ENCODE data around the gene GFRA4.

Gene GFRA4

DNA sequence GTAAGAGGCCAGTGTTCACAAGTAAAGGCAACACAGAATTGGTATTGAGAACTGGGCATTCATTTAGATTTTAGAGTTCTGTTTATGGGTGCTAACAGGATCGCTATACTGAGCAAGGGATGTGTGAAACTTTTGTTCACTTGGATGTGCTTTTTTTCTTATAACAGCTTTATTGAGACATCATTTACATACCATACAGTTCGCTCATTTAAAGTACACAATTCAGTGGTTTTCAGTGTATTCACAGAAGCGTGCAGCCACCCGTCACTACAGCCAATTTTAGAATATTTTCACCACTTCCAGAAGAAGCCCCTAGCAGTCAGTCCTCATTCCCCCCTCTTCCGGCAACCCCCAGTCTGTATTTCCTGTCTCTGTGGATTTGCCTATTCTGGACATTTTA is 48.7 kb downstream of the GFRA4 start:
- no peak for DNase-seq

DNA sequence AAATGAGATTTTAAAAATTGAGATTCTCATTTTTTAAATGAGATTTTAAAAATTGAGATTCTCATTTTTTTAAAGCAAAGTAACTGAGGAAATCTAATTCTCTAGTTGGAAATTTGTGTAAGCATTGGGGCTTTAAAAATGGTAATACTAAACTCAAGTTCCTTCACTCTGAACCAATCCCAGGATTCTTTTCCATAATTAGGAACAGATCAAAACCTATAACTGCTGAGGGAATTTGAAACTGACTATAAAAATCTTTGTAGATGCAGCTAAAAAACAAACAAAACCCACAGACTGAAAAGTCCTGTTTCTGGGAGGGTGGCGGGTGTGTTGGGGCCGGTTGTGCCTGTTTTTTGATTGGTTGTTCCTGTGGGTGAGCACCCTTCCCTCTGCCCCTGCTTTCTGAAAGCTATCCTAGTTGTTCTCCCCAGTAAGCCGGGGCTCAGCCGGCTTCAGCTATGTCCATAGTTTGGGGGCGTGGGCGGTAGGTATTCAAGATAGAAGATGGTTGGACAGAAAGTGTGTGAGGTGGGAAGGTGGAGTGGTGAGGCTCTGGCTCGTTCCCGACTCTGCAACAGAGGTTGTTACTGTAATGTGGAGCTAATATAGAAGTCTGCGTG is 49.3 kb downstream of the GFRA4 start:
- DNase-seq, result no peak

DNA sequence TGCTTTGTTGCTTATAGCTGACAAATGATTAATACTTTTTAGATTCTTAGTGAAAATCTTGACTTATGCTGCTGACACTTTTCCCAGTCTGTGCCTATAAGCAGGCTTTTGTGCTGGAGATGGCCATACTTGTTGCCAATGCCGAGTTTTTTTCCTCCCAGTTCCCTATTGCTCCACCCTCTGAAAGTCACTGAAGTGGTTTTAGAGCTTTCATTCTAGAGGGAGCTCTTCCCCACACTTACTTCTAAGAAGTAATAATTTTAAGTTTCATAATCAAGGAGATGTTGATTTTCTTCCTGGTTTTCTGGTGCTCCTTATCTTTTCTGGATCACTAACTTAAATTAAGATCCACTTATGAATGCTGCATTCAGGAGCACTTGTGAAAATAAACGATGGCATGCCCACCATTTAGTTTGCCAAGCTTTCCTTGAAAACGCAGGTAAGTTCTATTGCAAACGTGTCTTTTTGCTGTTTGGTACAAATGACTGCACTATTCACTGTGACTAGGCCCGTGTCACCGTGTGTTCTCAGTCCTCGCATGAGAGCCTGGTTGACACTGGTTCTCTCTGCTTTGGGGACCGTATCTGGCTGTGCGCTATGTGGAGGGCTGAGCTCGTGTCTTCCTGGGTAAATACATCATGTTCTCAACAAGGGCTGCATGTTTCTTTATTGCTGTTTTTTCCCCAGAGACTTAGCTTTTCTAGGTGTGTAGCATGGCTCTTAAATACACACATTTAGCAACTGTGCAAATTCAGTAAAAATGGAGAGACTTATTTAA is 50.2 kb downstream of the GFRA4 start:
- DNase-seq, result no peak

DNA sequence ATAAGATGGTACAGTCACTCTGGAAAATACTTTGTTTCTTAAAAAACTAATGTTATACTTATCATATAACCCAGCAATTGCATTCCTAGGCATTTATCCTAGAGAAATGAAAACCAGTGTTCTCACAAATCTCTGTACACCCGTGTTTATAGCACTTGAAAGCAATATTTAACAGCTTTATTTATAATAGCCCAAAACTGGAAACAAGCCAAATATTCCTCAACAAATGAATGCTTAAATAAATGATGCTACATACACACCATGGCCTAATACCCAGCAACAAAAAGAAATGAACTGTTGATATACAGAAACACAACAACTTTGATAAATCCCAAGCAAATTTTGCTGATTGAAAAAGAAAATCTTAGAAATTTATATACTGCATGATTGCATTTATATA is 51.3 kb downstream of the GFRA4 start:
- DNase-seq, result no peak

Measured in CD4-positive, alpha-beta T cell treated with Interleukin-6 for 4 hours (primary cell).